Middle frontal gyrus (tissue), 1 donor: ENCODE data around the gene CLPTM1.

Experiments
- DNase-seq: peaks from one replicate; pipeline ENCODE4 v3.0.0-alpha.2; 2015; ENCODE audit warnings: low spot score; ENCODE audit errors: extremely low spot score

Gene CLPTM1

DNA sequence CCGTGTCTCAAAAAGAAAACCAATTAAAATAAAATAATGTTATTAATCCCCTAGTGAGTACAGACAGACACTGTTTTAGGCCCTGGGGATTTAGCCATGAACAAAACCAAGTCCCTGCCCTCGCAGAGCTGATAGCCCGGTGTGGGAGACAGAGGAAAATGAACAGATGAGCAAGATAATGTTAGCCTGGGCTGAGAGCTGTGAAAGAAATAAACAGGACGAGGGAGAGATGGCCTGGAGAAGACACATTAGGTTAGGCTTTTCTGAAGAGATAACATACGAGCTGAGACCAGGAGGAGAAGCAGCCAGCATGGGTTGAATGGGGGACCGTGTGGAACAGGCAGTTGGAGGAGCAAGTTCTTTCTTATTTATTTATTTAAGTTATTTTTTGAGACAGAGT, 55.1 kb downstream of the CLPTM1 start:
- DNase-seq = no peak

DNA sequence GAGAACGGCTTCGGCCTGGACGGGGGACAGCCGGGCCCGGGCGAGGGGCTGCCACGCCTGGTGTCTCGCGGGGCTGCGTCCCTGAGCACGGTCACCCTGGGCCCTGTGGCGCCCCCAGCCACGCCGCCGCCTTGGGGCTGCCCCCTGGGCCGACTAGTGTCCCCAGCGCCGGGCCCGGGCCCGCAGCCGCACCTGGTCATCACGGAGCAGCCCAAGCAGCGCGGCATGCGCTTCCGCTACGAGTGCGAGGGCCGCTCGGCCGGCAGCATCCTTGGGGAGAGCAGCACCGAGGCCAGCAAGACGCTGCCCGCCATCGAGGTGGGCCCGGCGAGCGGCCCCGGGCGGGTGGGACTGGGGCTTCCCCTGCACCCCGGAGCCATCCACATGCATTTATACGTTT, 56.8 kb downstream of the CLPTM1 start:
- DNase-seq = no peak

DNA sequence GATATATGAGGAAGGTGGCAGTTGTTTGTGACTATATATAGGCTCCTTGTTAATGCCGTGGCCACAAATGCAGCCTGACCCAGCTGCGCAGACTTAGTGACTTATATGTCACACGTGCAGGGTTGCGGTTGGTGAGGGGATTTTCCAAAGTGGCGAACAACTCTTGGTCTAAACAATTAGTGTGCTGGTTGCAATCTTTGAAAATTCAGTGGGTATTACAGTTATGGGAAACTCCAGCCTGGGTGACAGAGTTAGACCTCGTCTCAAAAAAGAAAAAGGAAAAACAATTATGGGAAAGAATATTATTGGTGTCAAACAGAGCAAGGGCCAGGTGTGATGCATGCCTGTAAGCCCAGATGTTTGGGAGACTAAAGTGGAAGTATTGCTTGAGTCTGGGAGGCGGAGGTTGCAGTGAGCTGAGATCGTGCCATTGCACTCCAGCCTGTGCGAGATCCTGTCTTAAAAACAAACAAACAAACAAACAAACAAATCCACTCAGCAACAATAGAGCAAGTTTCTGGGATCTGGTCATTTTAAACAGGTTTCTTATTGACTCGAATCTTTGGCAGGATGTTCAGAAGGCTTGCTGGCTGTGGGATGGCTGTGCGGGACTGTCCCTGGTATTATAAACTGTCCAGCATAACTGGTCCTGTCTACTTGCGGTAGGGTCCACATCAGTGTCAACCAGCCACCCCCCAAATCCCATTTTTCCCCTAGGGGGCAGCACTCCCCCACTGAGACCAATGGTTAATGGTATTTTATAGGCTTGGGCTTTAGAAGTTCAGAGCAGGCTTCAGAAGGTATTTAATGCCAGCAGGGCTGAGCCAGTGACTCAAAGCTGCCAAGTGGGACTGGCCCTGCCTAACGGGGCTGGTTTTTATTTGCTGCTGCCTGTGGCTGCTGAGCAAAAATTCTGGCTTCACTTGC, 61.5 kb downstream of the CLPTM1 start:
- peak; percentile 24 for DNase-seq

DNA sequence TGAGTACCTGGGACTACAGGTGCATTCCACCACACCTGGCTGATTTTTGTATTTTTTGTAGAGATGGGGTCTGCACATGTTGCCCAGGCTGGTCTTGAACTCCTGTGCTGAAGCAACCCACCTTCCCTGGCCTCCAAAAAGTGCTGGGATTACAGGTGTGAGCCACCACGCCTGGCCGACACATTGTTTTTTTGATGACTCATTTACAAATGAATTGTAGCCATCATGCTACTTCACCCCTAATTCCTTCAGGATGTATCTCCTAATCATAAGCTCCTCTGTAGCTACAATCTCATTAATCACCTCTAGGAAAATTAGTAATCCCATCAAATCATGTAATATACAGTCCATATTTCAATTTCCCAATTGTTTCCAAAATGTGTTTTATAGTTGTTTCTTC, 64.0 kb downstream of the CLPTM1 start:
- DNase-seq = no peak

DNA sequence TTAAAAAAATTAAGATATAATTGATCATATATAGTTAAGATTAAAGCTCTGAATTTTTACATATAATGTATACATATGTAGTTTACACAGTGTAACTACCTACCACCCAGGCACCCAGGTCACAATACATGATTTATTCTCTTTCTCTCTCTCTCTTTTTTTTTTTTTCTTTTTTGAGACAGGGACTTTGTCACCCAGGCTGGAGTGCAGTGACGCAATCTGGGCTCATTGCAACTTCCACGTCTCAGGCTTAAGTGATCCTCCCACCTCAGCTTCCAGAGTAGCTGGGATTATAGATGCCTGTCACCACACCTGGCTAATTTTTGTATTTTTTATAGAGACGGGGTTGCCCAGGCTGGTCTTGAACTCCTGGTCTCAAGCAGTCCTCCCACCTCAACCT, 64.9 kb downstream of the CLPTM1 start:
- DNase-seq = no peak

DNA sequence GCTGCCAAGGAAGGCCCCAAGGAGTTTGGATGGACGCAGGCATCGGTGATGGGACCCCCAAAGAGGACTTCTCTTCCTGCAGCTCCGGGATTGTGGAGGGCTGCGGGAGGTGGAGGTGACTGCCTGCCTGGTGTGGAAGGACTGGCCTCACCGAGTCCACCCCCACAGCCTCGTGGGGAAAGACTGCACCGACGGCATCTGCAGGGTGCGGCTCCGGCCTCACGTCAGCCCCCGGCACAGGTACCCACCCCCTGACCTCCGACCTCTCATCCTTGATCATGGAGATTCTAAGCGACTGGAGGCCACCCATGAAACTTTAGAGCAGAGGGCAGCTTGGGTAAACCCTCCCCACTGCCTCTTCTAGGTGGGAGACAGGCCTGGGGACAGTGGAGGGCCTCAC, 66.8 kb downstream of the CLPTM1 start:
- DNase-seq = no peak

DNA sequence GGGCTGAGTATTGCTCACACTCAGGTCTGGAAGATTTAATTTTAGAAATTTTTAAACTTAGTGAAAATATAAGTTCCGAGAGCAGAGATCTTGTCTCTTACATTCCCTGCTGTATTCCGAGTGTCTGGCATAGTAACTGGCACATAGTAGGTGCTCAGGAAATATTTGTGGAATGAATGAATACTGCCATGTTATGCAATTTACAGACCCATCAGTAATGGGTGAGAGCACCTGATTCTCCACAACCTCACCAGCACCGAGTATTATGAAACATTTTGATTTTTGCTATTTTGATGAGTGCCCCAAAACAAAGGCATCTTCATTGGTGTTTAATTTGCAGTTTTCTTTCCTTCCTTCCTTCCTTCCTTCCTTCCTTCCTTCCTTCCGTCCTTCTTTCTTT, 67.9 kb downstream of the CLPTM1 start:
- no peak for DNase-seq

DNA sequence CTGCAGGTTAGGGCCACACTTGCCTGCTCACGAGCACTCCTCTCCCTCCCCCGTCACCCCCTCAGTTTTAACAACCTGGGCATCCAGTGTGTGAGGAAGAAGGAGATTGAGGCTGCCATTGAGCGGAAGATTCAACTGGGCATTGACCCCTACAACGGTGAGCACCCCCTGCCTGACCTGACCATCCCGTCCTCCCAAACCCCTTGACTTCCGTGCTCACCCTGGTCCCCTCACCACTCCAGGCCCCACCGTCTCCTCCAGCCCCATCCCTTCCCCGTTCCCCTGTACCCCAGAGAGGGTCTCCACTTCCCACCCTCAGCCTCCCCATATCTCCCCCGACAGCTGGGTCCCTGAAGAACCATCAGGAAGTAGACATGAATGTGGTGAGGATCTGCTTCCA, 70.1 kb downstream of the CLPTM1 start:
- no peak for DNase-seq

DNA sequence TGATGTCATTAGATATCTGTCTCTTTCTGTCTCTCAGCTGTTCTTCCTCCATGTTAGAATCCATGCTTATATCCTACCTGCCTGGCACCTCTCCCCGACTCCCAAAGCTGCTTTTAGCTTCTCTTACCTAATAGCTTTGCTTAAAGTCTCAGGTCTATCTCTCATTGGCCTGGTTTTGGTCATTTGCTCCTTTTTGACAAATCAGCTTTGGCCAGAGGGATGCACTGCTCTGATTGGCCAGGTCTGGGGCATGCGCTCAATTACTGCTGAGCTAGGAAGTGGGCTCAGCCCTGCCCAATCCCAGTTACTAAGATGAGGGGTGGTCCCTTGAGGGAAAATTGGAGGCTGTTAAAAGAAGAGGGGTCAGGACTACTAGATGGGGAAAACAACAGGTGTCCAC, 72.2 kb downstream of the CLPTM1 start:
- DNase-seq = no peak

DNA sequence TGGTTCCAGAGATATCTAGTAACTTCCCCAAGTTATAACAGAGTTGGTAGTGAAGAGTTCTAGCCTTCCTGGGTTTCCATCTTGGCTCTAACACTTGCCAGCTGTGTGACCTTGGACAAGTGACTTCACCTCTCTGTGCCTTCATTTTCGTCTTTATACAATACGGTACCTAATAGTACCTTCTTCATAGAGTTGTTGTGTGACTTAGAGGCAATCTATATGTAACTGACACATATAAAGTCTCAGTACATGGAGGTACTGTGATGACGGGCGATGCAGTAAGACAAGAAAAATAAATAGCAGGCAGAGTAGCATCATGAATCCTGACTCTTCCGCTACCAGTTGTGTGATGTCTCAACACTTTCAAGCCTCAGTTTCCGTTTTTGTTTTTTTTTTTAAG, 75.6 kb downstream of the CLPTM1 start:
- no peak for DNase-seq

DNA sequence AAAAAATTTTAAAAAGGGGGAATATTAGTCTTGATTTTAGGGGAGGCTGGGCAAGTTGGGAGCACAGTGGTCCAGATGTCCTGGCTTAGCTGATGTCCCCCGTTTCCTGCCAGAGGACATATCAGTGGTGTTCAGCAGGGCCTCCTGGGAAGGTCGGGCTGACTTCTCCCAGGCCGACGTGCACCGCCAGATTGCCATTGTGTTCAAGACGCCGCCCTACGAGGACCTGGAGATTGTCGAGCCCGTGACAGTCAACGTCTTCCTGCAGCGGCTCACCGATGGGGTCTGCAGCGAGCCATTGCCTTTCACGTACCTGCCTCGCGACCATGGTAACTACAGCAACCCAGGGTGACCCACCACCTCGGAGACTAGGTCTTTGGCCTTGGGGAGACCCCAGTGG, 77.2 kb downstream of the CLPTM1 start:
- DNase-seq = no peak

DNA sequence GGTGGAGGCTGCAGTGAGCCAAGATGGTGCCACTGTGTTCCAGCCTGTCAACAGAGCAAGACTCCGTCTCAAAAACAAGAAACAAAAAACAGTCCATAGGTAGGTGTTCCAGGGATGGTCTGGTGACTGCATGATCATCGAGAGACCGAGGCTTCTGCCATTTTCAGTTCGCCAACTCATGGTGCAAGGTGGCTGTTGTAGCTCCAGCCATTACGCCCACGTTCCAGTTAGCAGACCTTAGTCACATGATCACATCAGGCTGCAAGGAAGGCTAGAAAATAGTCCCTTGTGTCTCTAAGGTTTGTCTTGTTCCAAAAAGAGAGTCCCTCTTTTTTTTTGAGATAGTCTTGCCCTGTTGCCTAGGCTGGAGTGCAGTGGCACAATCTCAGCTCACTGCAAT, 80.6 kb downstream of the CLPTM1 start:
- no peak for DNase-seq

DNA sequence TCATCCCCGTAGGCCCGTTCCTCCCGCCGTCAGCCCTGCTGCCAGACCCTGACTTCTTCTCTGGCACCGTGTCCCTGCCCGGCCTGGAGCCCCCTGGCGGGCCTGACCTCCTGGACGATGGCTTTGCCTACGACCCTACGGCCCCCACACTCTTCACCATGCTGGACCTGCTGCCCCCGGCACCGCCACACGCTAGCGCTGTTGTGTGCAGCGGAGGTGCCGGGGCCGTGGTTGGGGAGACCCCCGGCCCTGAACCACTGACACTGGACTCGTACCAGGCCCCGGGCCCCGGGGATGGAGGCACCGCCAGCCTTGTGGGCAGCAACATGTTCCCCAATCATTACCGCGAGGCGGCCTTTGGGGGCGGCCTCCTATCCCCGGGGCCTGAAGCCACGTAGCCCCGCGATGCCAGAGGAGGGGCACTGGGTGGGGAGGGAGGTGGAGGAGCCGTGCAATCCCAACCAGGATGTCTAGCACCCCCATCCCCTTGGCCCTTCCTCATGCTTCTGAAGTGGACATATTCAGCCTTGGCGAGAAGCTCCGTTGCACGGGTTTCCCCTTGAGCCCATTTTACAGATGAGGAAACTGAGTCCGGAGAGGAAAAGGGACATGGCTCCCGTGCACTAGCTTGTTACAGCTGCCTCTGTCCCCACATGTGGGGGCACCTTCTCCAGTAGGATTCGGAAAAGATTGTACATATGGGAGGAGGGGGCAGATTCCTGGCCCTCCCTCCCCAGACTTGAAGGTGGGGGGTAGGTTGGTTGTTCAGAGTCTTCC, 82.4 kb downstream of the CLPTM1 start:
- no peak for DNase-seq

DNA sequence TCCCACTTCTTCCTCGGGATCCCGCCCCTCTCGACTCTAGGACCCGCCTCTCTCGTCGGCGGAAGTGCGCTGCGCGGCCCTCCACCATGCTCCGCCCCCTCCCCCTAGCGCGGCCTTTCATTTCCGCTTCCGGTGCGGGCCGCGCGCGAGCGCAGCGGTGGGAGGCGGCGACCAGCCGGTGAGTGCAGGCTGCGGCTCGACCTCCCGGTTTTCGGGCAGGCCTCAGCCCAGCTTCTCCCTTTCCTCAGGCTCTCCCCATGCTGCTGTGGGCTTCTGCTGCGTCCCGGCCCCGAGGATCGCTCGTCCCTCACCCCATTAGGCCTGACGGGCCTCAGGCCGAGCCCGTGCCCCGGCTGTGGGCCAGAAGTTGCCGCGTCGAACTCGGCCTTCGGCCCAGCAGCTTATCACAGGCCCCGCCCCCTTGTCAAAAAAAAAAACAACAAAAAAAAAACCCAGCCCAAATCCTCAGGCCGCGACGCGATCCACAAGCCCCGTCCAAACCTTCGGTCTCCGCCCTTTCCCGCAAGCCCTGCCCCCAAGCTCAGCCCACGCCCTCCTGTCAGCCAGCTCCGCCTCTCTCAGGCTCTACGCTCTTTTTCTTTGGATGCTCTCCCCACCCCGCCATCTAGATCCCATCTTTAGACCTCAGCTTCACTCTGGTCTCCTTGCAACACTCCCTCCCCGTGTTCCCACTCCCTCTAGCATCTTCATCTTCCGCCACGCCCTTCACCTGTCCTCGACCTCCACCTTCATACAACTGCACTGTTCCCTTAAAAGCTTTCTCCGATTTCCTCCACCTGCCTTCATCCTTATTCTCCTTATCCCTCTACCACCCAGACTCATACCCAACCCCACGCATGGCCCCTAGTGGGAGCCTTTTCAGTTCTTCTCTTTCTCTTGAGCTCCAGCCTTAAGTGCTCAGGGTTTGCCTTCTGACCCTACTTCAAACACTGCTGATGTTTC, 84.0 kb downstream of the CLPTM1 start, which contains the start of gene CLASRP:
CLASRP (plus strand) TSS at position 115 of the 963 bp plus-strand sequence. CDS start 1,168 bp downstream, outside the sequence.
- DNase-seq = peak; percentile 80

DNA sequence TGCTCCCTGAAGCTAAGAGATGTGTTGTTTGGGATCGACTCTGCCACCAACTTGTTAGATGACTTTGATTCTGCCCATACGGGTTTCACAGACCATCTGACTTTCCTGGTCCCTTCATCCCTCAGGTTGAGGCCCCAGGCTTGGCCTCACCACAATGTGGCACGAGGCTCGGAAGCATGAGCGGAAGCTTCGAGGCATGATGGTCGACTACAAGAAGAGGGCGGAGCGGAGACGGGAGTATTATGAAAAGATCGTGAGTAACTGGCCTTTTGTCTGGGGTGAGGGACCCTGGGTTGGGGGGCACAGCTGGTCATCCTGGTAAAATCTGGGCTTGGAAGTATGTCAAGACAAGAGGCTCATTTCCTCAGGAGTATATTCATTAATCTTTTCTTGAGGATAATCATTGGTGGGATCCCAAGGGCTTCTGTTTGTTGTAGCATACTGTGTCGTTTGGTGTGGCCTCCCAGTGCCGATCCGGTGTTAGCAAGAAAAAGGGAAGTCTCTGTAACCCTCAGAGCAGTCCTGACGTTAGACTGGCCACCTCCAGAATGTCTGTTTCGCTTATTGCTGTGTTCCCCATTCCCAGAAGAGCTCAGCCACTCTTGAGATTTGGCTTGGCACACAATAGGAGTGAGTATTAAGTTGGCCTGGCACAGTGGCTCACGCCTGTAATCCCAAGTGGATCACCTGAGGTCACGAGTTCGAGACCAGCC, 85.0 kb downstream of the CLPTM1 start:
- DNase-seq = no peak

DNA sequence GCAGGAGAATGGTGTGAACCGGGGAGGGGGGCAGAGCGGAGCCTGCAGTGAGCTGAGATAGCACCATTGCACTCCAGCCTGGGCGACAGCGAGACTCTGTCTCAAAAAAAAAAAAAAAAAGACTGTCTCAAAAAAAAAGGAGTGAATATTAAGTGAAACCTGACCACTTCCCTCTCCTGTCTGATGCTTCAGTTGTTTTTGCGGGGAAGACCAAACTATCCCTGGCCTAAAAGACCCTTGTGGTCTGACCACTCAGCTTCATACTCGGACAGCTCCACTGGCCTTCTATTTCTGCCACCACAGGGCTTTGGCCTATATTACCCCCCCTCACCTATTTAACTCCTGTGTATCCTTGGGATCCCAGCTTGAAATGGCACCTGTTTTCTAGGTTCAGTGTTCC, 85.9 kb downstream of the CLPTM1 start:
- no peak for DNase-seq
